ENCODE measurements around the gene MMP20. TPM values are rescaled to one million over a fixed set of nuclear protein-coding genes. Genes with fewer than 3 reads are reported as not detected.

The MMP20 gene
- total and polyA plus RNA-seq, 2 donors (not counting 1 experiment from before 2014, with no cell fraction given), result not detected

DNA sequence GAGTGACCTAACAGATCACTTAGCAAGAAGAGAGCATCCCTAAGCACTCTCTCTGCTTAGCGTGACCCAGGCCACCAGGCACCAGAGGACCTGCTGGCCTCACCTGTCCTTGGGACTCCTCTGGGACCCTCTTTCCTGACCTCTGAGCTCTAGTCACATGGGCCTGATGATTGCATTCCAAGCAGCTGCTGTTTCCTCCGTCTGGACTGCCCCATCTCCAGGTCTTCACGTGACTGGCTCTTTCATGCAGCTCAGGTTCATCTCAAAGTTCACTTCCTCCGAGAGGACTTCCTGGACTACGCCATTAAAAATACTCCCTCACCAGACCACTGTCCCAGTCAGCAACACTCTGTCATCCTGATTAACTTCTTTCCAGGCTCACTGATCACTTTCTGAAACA lies 2.9 kb downstream of the MMP20 start:
- CTCF ChIA-PET, result interaction anchor here (1.1 to 1.8 kb wide), 2 partner anchors 11 to 44 kb away, joined by 4 to 5 read pairs; no protein-coding TSS in a partner anchor
- H3K27ac ChIP-seq (ENCODE audit: low read length in 2 of 2), result no peak overlapping the region
- no peaks in the 10 kb centered on the region for H3K36me3 ChIP-seq (replicated peaks in 1 of 2; ENCODE audit: control extremely low read depth in 1 of 2, control insufficient read depth in 1 of 2, extremely low read depth in 1 of 2, insufficient read depth in 2 of 2, low read length in 1 of 2)
- Mint-ChIP-seq H3K4me1 (no peaks in the 10 kb centered on the region), H3K4me3 (no peak overlapping the region), H3K27ac (no peak overlapping the region), H3K27me3 (peaks cover 3% of the 10 kb centered on the region), H3K9me3 (ENCODE audit: insufficient read depth) (no peaks in the 10 kb centered on the region)
- ATAC-seq (ENCODE audit: low read depth), result no peak
- no peaks in the 10 kb centered on the region for H4K20me1 ChIP-seq (ENCODE audit: control insufficient read depth, insufficient read depth, low read length, poor library complexity, severe bottlenecking)
- WGBS (ENCODE audit: insufficient coverage), result 68% methylated on average over 5 of the region's 5 CpGs
- no peak overlapping the region for H2AFZ ChIP-seq (ENCODE audit: insufficient read depth, low read depth, low read length, poor library complexity, severe bottlenecking)
- POLR2A ChIA-PET, result no interaction called here
- no peak overlapping the region for H3K4me3 ChIP-seq (ENCODE audit: control extremely low read depth in 1 of 5, extremely low read depth in 1 of 5, insufficient read depth in 1 of 5, low read depth in 2 of 5, low read length in 4 of 5)
- H3K9me3 ChIP-seq (ENCODE audit: control extremely low read depth in 1 of 3, control insufficient read depth in 2 of 3, insufficient read depth in 1 of 3, low read length in 2 of 3), result no peaks in the 10 kb centered on the region
- TF ChIP-seq CTCF (IDR thresholded peaks at IDR 0.05) (no peak), EZH2 (IDR thresholded peaks at IDR 0.05; ENCODE audit: borderline replicate concordance, insufficient read depth, low read depth, low read length, poor library complexity, severe bottlenecking) (no peak)
- intact Hi-C loops (cut with micrococcal nuclease), result no loop called here
- no peaks in the 10 kb centered on the region for H3K4me1 ChIP-seq (ENCODE audit: control insufficient read depth in 2 of 2, insufficient read depth in 2 of 2, low read length in 2 of 2)
- no peaks in the 10 kb centered on the region for H3K27me3 ChIP-seq (replicated peaks in 1 of 4; ENCODE audit: control extremely low read depth in 1 of 4, control insufficient read depth in 3 of 4, insufficient read depth in 4 of 4, low read length in 3 of 4)
- H3K4me2 ChIP-seq (replicated peaks; ENCODE audit: low read depth, low read length, poor library complexity, severe bottlenecking), result no peak overlapping the region
- H3K9ac ChIP-seq (ENCODE audit: low read length), result no peak overlapping the region
- H3K79me2 ChIP-seq (ENCODE audit: control insufficient read depth, insufficient read depth, low read length), result no peaks in the 10 kb centered on the region
- DNase-seq, result no peak

- Mint-ChIP-seq H3K9me3 (ENCODE audit: insufficient read depth) (no peaks in the 10 kb centered on the region), H3K27me3 (no peaks in the 10 kb centered on the region), H3K27ac (no peak overlapping the region), H3K4me3 (no peak overlapping the region), H3K4me1 (no peaks in the 10 kb centered on the region)
- TF ChIP-seq EZH2 (IDR thresholded peaks at IDR 0.05; ENCODE audit: borderline replicate concordance, insufficient read depth, low read depth, low read length, poor library complexity, severe bottlenecking) (no peak), CTCF (IDR thresholded peaks at IDR 0.05) (no peak)
- no peak overlapping the region for H3K4me2 ChIP-seq (replicated peaks; ENCODE audit: low read depth, low read length, poor library complexity, severe bottlenecking)
- no peaks in the 10 kb centered on the region for H3K9me3 ChIP-seq (ENCODE audit: control extremely low read depth in 1 of 3, control insufficient read depth in 2 of 3, insufficient read depth in 1 of 3, low read length in 2 of 3)
- no peaks in the 10 kb centered on the region for H3K27me3 ChIP-seq (replicated peaks in 1 of 4; ENCODE audit: control extremely low read depth in 1 of 4, control insufficient read depth in 3 of 4, insufficient read depth in 4 of 4, low read length in 3 of 4)
- no peak overlapping the region for H3K27ac ChIP-seq (ENCODE audit: low read length in 2 of 2)
- H2AFZ ChIP-seq (ENCODE audit: insufficient read depth, low read depth, low read length, poor library complexity, severe bottlenecking), result no peak overlapping the region
- H3K4me3 ChIP-seq (ENCODE audit: control extremely low read depth in 1 of 5, extremely low read depth in 1 of 5, insufficient read depth in 1 of 5, low read depth in 2 of 5, low read length in 4 of 5), result no peak overlapping the region
- no peak overlapping the region for H3K9ac ChIP-seq (ENCODE audit: low read length)
- H3K79me2 ChIP-seq (ENCODE audit: control insufficient read depth, insufficient read depth, low read length), result no peaks in the 10 kb centered on the region
- H3K36me3 ChIP-seq (replicated peaks in 1 of 2; ENCODE audit: control extremely low read depth in 1 of 2, control insufficient read depth in 1 of 2, extremely low read depth in 1 of 2, insufficient read depth in 2 of 2, low read length in 1 of 2), result no peaks in the 10 kb centered on the region
- no peak for ATAC-seq (ENCODE audit: low read depth)
- ChIA-PET CTCF (interaction anchor here (0.6 to 1.0 kb wide), 2 partner anchors 8 to 45 kb away, joined by 3 read pairs; no protein-coding TSS in a partner anchor), POLR2A (no interaction called here)
- intact Hi-C loops (cut with micrococcal nuclease), result no loop called here
- H3K4me1 ChIP-seq (ENCODE audit: control insufficient read depth in 2 of 2, insufficient read depth in 2 of 2, low read length in 2 of 2), result no peaks in the 10 kb centered on the region
- no peak for DNase-seq
- WGBS (ENCODE audit: insufficient coverage), result 96% methylated on average over 6 of the region's 12 CpGs
- H4K20me1 ChIP-seq (ENCODE audit: control insufficient read depth, insufficient read depth, low read length, poor library complexity, severe bottlenecking), result no peaks in the 10 kb centered on the region
These were observed 4.1 kb downstream of the MMP20 start for GRCh38 chr11:102620818-102621561.
